ENCODE measurements around the gene STAB1. TPM values are rescaled to one million over a fixed set of nuclear protein-coding genes. Genes with fewer than 3 reads are reported as not detected.
A peak's percentile ranks its signal among the peaks of the same experiment; 100 is the strongest.

Gene STAB1
- polyA plus RNA-seq, 3 donors, result 3.8 to 535 (median 15.8) TPM

- Mint-ChIP-seq H3K9me3 (no peaks in the 10 kb centered on the region), H3K27ac (peak overlapping the region in 1 of 7 donors; percentile 6), H3K4me1 (no peaks in the 10 kb centered on the region), H3K27me3 (ENCODE audit: low read depth in 3 of 3) (peaks cover 0 to 1% (median 0%) of the 10 kb centered on the region in 3 donors), H3K36me3 (peaks cover 64 to 87% of the 10 kb centered on the region in 2 donors), H3K4me3 (no peak overlapping the region)
- H2AFZ ChIP-seq (ENCODE audit: insufficient read depth, low read depth, low read length, poor library complexity, severe bottlenecking), result no peak overlapping the region
- no peaks in the 10 kb centered on the region for H3K79me2 ChIP-seq (ENCODE audit: insufficient read depth, low read length)
- H3K36me3 ChIP-seq (replicated peaks in 1 of 2; ENCODE audit: control insufficient read depth in 1 of 2, insufficient read depth in 2 of 2, low read length in 2 of 2), result peaks cover 59 to 94% of the 10 kb centered on the region in 2 donors
- H3K9me3 ChIP-seq (replicated peaks in 1 of 2; ENCODE audit: control insufficient read depth in 1 of 2, insufficient read depth in 1 of 2, low read length in 2 of 2), result no peaks in the 10 kb centered on the region
- DNase-seq, result no peak
- H3K4me2 ChIP-seq (replicated peaks; ENCODE audit: extremely low read depth, low read length, poor library complexity, severe bottlenecking), result no peak overlapping the region
- 64% methylated on average over 2 of the region's 6 CpGs for WGBS (ENCODE audit: insufficient coverage)
- no peaks in the 10 kb centered on the region for H3K27me3 ChIP-seq (ENCODE audit: control insufficient read depth in 2 of 2, insufficient read depth in 2 of 2, low read length in 2 of 2)
- no peak overlapping the region for H3K9ac ChIP-seq (ENCODE audit: insufficient read depth, low read length, poor library complexity, severe bottlenecking)
- no peak overlapping the region for H3K4me3 ChIP-seq (replicated peaks in 1 of 3; ENCODE audit: low read depth in 2 of 3, low read length in 3 of 3)
- H3K4me1 ChIP-seq (ENCODE audit: control insufficient read depth in 1 of 2, insufficient read depth in 2 of 2, low read length in 2 of 2), result no peaks in the 10 kb centered on the region
- no peak overlapping the region for H3K27ac ChIP-seq (ENCODE audit: low read depth in 1 of 2, low read length in 2 of 2)
- intact Hi-C loops (cut with micrococcal nuclease), result no loop called here
- H4K20me1 ChIP-seq (ENCODE audit: insufficient read depth, low read length), result peaks cover 6% of the 10 kb centered on the region
- no peak for TF ChIP-seq CTCF (IDR thresholded peaks at IDR 0.05)
These were observed 77.1 kb downstream of the STAB1 start for GRCh38 chr3:52572221-52572620.

Small RNA genes within 50 kb of the gene (small RNA-seq; reads per million reads assigned to genes)
- gene RNU6-856P (ENCODE audit: insufficient read length, low read depth) (not detected), gene RNU6ATAC16P (ENCODE audit: insufficient read length, low read depth) (not detected)

Other genes starting within 250 kb of the STAB1 start
- gene PPM1M, start 249.6 kb upstream of the STAB1 start, polyA plus RNA-seq, result 100 to 1,000 TPM in 2 of 3 donors, 10 to 100 TPM in 1; 92.8 to 144 (median 120) TPM
- gene WDR82, start 216.7 kb upstream of the STAB1 start, polyA plus RNA-seq, result 10 to 100 TPM; 27.3 to 33.4 (median 32.3) TPM
- gene GLYCTK, start 207.5 kb upstream of the STAB1 start, polyA plus RNA-seq, result 10 to 100 TPM in 1 of 3 donors, 1 to 10 TPM in 2; 8.3 to 37.5 (median 8.4) TPM
- gene DNAH1, start 179.0 kb upstream of the STAB1 start, polyA plus RNA-seq, result 10 to 100 TPM in 1 of 3 donors, under 1 TPM in 2; 0.15 to 47.0 (median 0.25) TPM
- 10 to 100 TPM; 11.2 to 73.9 (median 12.9) TPM for gene BAP1, start 85.3 kb upstream of the STAB1 start, polyA plus RNA-seq
- 10 to 100 TPM in 1 of 3 donors, 1 to 10 TPM in 2; 3.3 to 11.4 (median 6.2) TPM for gene PHF7, start 84.7 kb upstream of the STAB1 start, polyA plus RNA-seq
- under 1 TPM in 1 of 3 donors, not detected in 2; 0.03 TPM for gene SEMA3G, start 50.2 kb upstream of the STAB1 start, polyA plus RNA-seq
- gene TNNC1, start 41.3 kb upstream of the STAB1 start, polyA plus RNA-seq, result not detected
- gene NISCH, start 39.7 kb upstream of the STAB1 start, polyA plus RNA-seq, result 100 to 1,000 TPM in 1 of 3 donors, 10 to 100 TPM in 1, 1 to 10 TPM in 1; 9.7 to 106 (median 13.1) TPM
- 10 to 100 TPM in 1 of 3 donors, under 1 TPM in 2; 0.66 to 28.4 (median 0.67) TPM for gene NT5DC2, start 38.5 kb downstream of the STAB1 start, polyA plus RNA-seq
- gene UQCC5, start 41.3 kb downstream of the STAB1 start, polyA plus RNA-seq, result 10 to 100 TPM in 2 of 3 donors, 1 to 10 TPM in 1; 1.4 to 52.1 (median 43.3) TPM
- 10 to 100 TPM; 26.1 to 72.9 (median 38.0) TPM for gene PBRM1, start 190.6 kb downstream of the STAB1 start, polyA plus RNA-seq
- 10 to 100 TPM; 13.4 to 18.7 (median 16.7) TPM for gene GNL3, start 190.7 kb downstream of the STAB1 start, polyA plus RNA-seq
- 10 to 100 TPM; 27.3 to 34.8 (median 34.8) TPM for gene GLT8D1, start 210.5 kb downstream of the STAB1 start, polyA plus RNA-seq
- gene SPCS1, start 210.8 kb downstream of the STAB1 start, polyA plus RNA-seq, result 100 to 1,000 TPM in 2 of 3 donors, 10 to 100 TPM in 1; 99.0 to 242 (median 228) TPM

All from CD14-positive monocyte (primary cell).